ENCODE data around the gene PPM1M. TPM values are rescaled to one million over a fixed set of nuclear protein-coding genes. Genes with fewer than 3 reads are reported as not detected.

Gene PPM1M
- total RNA-seq, 3 donors from 2014 or later: 3.9 to 21.4 (median 9.7) TPM

DNA sequence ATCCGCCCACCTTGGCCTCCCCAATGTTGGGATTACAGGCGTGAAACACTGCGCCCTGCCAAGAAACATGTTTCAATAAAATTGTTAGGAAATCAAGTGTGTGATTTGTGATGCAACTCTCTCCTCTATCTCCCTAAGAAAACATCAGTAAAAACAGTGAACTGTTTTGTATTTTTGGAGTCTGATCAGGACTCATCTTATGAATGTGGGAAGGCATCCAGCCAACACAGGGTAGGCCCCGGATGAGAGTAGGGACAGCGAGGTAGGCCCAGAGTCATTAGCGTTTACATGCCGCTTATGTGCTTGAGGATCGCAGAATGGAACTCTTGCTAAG is 41.2 kb downstream of the PPM1M start:
- H3K36me3 ChIP-seq (ENCODE audit: low read depth): no peaks in the 10 kb centered on the region
- H3K4me3 ChIP-seq: no peak overlapping the region
- H3K9me3 ChIP-seq: no peaks in the 10 kb centered on the region
- TF ChIP-seq CTCF (IDR thresholded peaks at IDR 0.05): no peak
- ATAC-seq: no peak
- intact Hi-C loops (cut with DNase I, micrococcal nuclease): no loop called here
- peaks cover 47% of the 10 kb centered on the region for H3K4me1 ChIP-seq (ENCODE audit: low read depth)
- DNase-seq: peak in 2 of 3 donors; percentile 28 to 54

- Histone ChIP-seq H3K9me3 (no peaks in the 10 kb centered on the region), H3K36me3 (ENCODE audit: low read depth) (no peaks in the 10 kb centered on the region), H3K4me3 (no peak overlapping the region), H3K4me1 (ENCODE audit: low read depth) (peaks cover 48% of the 10 kb centered on the region)
- ATAC-seq (no peak), DNase-seq (peak in 2 of 3 donors; percentile 10 to 22)
- intact Hi-C loops (cut with DNase I, micrococcal nuclease): no loop called here
- no peak for TF ChIP-seq CTCF (IDR thresholded peaks at IDR 0.05)
Observed at GRCh38 chr3:52288674-52289073, 43.1 kb downstream of the PPM1M start.

GRCh38 chr3:52289338-52289746 is 43.8 kb downstream of the PPM1M start:
- ATAC-seq (peak; percentile 16), DNase-seq (peak; percentile 50 to 57 (median 55))
- intact Hi-C loops (cut with DNase I, micrococcal nuclease): no loop called here
- Histone ChIP-seq H3K4me1 (ENCODE audit: low read depth) (peaks cover 48% of the 10 kb centered on the region), H3K4me3 (no peak overlapping the region), H3K36me3 (ENCODE audit: low read depth) (no peaks in the 10 kb centered on the region), H3K9me3 (no peaks in the 10 kb centered on the region)
- no peak for TF ChIP-seq CTCF (IDR thresholded peaks at IDR 0.05)

DNA sequence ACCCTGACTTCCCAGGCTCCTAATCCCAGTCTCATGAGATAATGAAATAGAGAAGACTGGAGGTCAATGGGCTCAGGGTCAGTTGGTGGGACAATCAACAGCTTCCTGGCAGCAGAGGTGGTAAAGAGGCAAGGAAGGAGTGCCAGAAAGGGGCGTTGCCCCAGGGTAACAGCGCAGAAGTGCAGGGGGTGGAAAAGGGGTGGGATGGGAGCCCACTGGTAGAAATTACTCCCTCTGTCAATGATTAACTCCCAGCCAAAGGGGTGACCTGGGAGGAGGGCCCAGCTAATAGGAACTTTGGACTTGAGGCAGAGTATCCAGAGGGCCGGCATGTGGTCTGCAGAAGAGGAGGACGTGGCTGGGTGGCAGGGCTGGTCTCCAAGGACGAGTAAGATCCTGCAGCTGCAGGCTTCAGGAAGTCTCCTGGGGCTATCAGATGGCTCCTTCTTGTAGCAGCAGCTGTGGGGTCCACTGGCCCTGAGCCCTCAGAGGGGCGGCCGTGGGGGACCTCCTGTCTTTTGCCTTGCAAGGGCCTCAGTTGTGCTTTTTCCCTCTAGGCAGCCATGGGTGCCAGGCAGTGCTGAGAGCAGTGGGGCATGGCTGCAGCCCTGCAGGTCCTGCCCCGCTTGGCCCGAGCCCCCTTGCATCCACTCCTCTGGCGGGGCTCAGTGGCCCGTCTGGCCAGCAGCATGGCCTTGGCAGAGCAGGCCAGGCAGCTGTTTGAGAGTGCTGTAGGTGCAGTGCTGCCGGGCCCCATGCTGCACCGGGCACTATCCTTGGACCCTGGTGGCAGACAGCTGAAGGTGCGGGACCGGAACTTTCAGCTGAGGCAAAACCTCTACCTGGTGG is 44.4 kb downstream of the PPM1M start:
- DNase-seq: peak; percentile 78 to 88 (median 79)
- H3K4me1 ChIP-seq (ENCODE audit: low read depth): peaks cover 48% of the 10 kb centered on the region
- no peaks in the 10 kb centered on the region for H3K9me3 ChIP-seq
- intact Hi-C loops (cut with DNase I, micrococcal nuclease): no loop called here
- no peaks in the 10 kb centered on the region for H3K36me3 ChIP-seq (ENCODE audit: low read depth)
- ATAC-seq: peak; percentile 69
- H3K4me3 ChIP-seq: no peak overlapping the region
- TF ChIP-seq CTCF (IDR thresholded peaks at IDR 0.05): no peak

GRCh38 chr3:52290596-52291507 is 45.3 kb downstream of the PPM1M start:
- no peak for ATAC-seq
- Histone ChIP-seq H3K9me3 (no peaks in the 10 kb centered on the region), H3K36me3 (ENCODE audit: low read depth) (no peaks in the 10 kb centered on the region), H3K4me1 (ENCODE audit: low read depth) (peaks cover 44% of the 10 kb centered on the region), H3K4me3 (no peak overlapping the region)
- DNase-seq: peak; percentile 25 to 59 (median 37)
- intact Hi-C loops (cut with DNase I, micrococcal nuclease): no loop called here
- no peak for TF ChIP-seq CTCF (IDR thresholded peaks at IDR 0.05)
